Measurements from ENCODE around the gene JAG2.

Gene JAG2

GRCh38 chr14:105168496-105168978 lies at the start of gene JAG2:
Gene JAG2, minus strand, starts transcription at chr14:105168776. Its CDS starts 356 bp downstream, at chr14:105168420.
- peak; percentile 53 for DNase-seq

GRCh38 chr14:105217774-105218173 lies 49.2 kb upstream of the JAG2 start:
- no peak for DNase-seq

- DNase-seq: no peak
Measured at GRCh38 chr14:105216490-105217247, 48.1 kb upstream of the JAG2 start.

GRCh38 chr14:105215602-105216001 lies 47.0 kb upstream of the JAG2 start:
- no peak for DNase-seq

GRCh38 chr14:105214324-105214915 lies 45.8 kb upstream of the JAG2 start:
- DNase-seq: no peak

- DNase-seq: no peak
Measured at GRCh38 chr14:105213361-105213760, 44.8 kb upstream of the JAG2 start.

GRCh38 chr14:105212541-105213300 lies 44.1 kb upstream of the JAG2 start:
- no peak for DNase-seq

- DNase-seq: no peak
Measured at GRCh38 chr14:105211758-105212089, 43.1 kb upstream of the JAG2 start.

GRCh38 chr14:105211086-105211757 lies 42.6 kb upstream of the JAG2 start:
- DNase-seq: no peak

- no peak for DNase-seq
Measured at GRCh38 chr14:105210266-105211025, 41.9 kb upstream of the JAG2 start.

GRCh38 chr14:105209646-105210045 lies 41.1 kb upstream of the JAG2 start:
- DNase-seq: no peak

GRCh38 chr14:105209091-105209490 lies 40.5 kb upstream of the JAG2 start:
- no peak for DNase-seq

GRCh38 chr14:105208738-105209075 lies 40.1 kb upstream of the JAG2 start:
- no peak for DNase-seq

- no peak for DNase-seq
Measured at GRCh38 chr14:105207996-105208737, 39.6 kb upstream of the JAG2 start.

GRCh38 chr14:105207460-105207901 lies 38.9 kb upstream of the JAG2 start:
- DNase-seq: no peak

- no peak for DNase-seq
Measured at GRCh38 chr14:105206873-105207272, 38.3 kb upstream of the JAG2 start.

- DNase-seq: no peak
Measured at GRCh38 chr14:105205673-105206208, 37.2 kb upstream of the JAG2 start.

- DNase-seq: no peak
Measured at GRCh38 chr14:105204931-105205672, 36.5 kb upstream of the JAG2 start.

- DNase-seq: no peak
Measured at GRCh38 chr14:105204206-105204930, 35.8 kb upstream of the JAG2 start.

- no peak for DNase-seq
Measured at GRCh38 chr14:105203701-105204100, 35.1 kb upstream of the JAG2 start.
